HCT116 (cell line): ENCODE results near the gene VIPR2. TPM values are rescaled to one million over a fixed set of nuclear protein-coding genes. Genes with fewer than 3 reads are reported as not detected.

Experiments used
- ATAC-seq: fragments of 200-7000 bp; cut with Tn5 transposase; 2 replicates; pipeline ENCODE4 v1.9.1; 2020; ENCODE audit warnings: mild to moderate bottlenecking, moderate library complexity
- BruUV-seq: library from RNA; stranded (reverse); fragments of 400-500 nt; replicated peaks from 2 replicates; lab custom pipeline; 2021; lab: Mats Ljungman, UMichigan
- CTCF ChIA-PET: fragments of 300-600 bp; sonication (Branson Sonifier 250); formaldehyde crosslinking; loops from one replicate; lab custom pipeline; 2021; ENCODE audit warnings: antibody characterized with exemption; lab: Charles Lee
- POLR2A ChIA-PET: fragments of 300-600, 350-600 bp; sonication (Branson Sonifier 250); formaldehyde crosslinking; loops from one replicate; lab custom pipeline; 2021; ENCODE audit warnings: antibody characterized with exemption; lab: Charles Lee
- RAD21 ChIA-PET, 2 experiments: fragments of 300-600 bp; sonication (Branson Sonifier 250); formaldehyde crosslinking; loops; one replicate each; lab custom pipeline; 2023; ENCODE audit warnings: low total read pairs in 2 of 2; ENCODE audit not compliant: uncharacterized antibody in 2 of 2, unreplicated experiment in 2 of 2, low non-redundant PET in 1 of 2; lab: Charles Lee
- DNase-seq: peaks from one replicate; pipeline ENCODE4 v3.0.0-alpha.2; 2010; ENCODE audit warnings: low read depth, low spot score
- H2AFZ ChIP-seq: fragments of 200-600 bp; shearing (Covaris generic), sonication (generic); 2 replicates; pipeline ENCODE4 v1.6.1; 2017; ENCODE audit warnings: low read depth, mixed run types, mixed read lengths, antibody characterized with exemption, low read length; ENCODE audit not compliant: poor library complexity, severe bottlenecking
- H3K27ac ChIP-seq: 2 replicates; pipeline ENCODE4 v1.5.1; 2012; ENCODE audit warnings: low read depth, low read length
- H3K27me3 ChIP-seq: fragments of 200-600 bp; sonication (generic); 2 replicates; pipeline ENCODE4 v1.6.1; 2016; ENCODE audit warnings: mixed run types, low read length, mixed read lengths; ENCODE audit not compliant: insufficient read depth
- H3K36me3 ChIP-seq, 2 experiments: fragments of 200-500 bp in 1 of 2; fragments of 200-600 bp in 1 of 2; sonication (Bioruptor generic) in 1 of 2; sonication (generic) in 1 of 2; 2 replicates each; pipeline versions ENCODE4 v1.5.1 to v1.6.1; 2014 to 2016; ENCODE audit warnings: low read length in 2 of 2, inconsistent platforms in 1 of 2, mixed read lengths in 1 of 2, mixed run types in 1 of 2; ENCODE audit not compliant: insufficient read depth in 2 of 2, control insufficient read depth in 1 of 2
- H3K4me1 ChIP-seq, 2 experiments: fragments of 200-600 bp in 1 of 2; sonication (generic) in 1 of 2; 2 replicates each; pipeline versions ENCODE4 v1.5.1 to v1.6.1; 2012 to 2017; ENCODE audit warnings: low read length in 2 of 2, inconsistent platforms in 1 of 2, mild to moderate bottlenecking in 1 of 2, mixed read lengths in 1 of 2, mixed run types in 1 of 2, moderate library complexity in 1 of 2; ENCODE audit not compliant: insufficient read depth in 2 of 2, control insufficient read depth in 1 of 2
- H3K4me2 ChIP-seq: fragments of 200-600 bp; sonication (generic); 2 replicates; pipeline ENCODE4 v1.6.1; 2017; ENCODE audit warnings: mixed run types, low read length, mixed read lengths
- H3K4me3 ChIP-seq, 2 experiments: fragments of 200-600 bp in 1 of 2; sonication (generic) in 1 of 2; replicated peaks in 1 of 2; 2 replicates each; pipeline ENCODE4 v1.5.1; 2011 to 2016; ENCODE audit warnings: low read length in 2 of 2, control low read depth in 1 of 2, low read depth in 1 of 2, mild to moderate bottlenecking in 1 of 2, mixed read lengths in 1 of 2, mixed run types in 1 of 2
- H3K79me2 ChIP-seq: fragments of 200-600 bp; sonication (generic); 2 replicates; pipeline ENCODE4 v1.6.1; 2017; ENCODE audit warnings: mild to moderate bottlenecking, mixed run types, low read length, moderate library complexity, mixed read lengths; ENCODE audit not compliant: insufficient read depth
- H3K9ac ChIP-seq: fragments of 200-600 bp; sonication (generic); 2 replicates; pipeline ENCODE4 v1.6.1; 2016; ENCODE audit warnings: low read length, mixed read lengths
- H3K9me2 ChIP-seq: fragments of 200-600 bp; sonication (generic), shearing (Covaris generic); 2 replicates; pipeline ENCODE4 v1.6.1; 2017; ENCODE audit warnings: mixed run types, mild to moderate bottlenecking, moderate library complexity; ENCODE audit not compliant: insufficient read depth
- H3K9me3 ChIP-seq, 2 experiments: fragments of 200-500 bp in 1 of 2; fragments of 200-600 bp in 1 of 2; sonication (Bioruptor generic) in 1 of 2; sonication (generic) in 1 of 2; 2 replicates each; pipeline ENCODE4 v1.6.1; 2014 to 2017; ENCODE audit warnings: low read length in 2 of 2, mixed read lengths in 2 of 2, inconsistent platforms in 1 of 2, low read depth in 1 of 2, mild to moderate bottlenecking in 1 of 2, mixed run types in 1 of 2, moderate library complexity in 1 of 2; ENCODE audit not compliant: control insufficient read depth in 1 of 2, insufficient read depth in 1 of 2
- H4K20me1 ChIP-seq: fragments of 200-600 bp; sonication (generic), shearing (Covaris generic); 2 replicates; pipeline ENCODE4 v1.6.1; 2017; ENCODE audit warnings: mixed run types, mild to moderate bottlenecking, moderate library complexity; ENCODE audit not compliant: insufficient read depth
- CEBPB ChIP-seq: IDR thresholded peaks from 2 replicates; pipeline ENCODE4 v1.6.1; 2012; ENCODE audit warnings: low read depth
- EGR1 ChIP-seq: IDR thresholded peaks from 2 replicates; pipeline ENCODE4 v1.6.1; 2012; ENCODE audit warnings: low read depth
- ELF1 ChIP-seq: IDR thresholded peaks from 2 replicates; pipeline ENCODE4 v1.6.1; 2012; ENCODE audit warnings: low read depth, borderline replicate concordance
- JUND ChIP-seq: IDR thresholded peaks from 2 replicates; pipeline ENCODE4 v1.6.1; 2012
- POLR2A ChIP-seq: IDR thresholded peaks from 2 replicates; pipeline ENCODE4 v1.7.0; 2011; ENCODE audit warnings: borderline replicate concordance; ENCODE audit not compliant: insufficient read depth, insufficient read length; ENCODE audit errors: extremely low read depth
- RAD21 ChIP-seq: IDR thresholded peaks from 2 replicates; pipeline ENCODE4 v1.6.1; 2012; ENCODE audit warnings: low read depth, mild to moderate bottlenecking
- SIN3A ChIP-seq: IDR thresholded peaks from 2 replicates; pipeline ENCODE4 v1.6.1; 2012; ENCODE audit warnings: low read depth
- SP1 ChIP-seq: IDR thresholded peaks from 2 replicates; pipeline ENCODE4 v1.6.1; 2012; ENCODE audit warnings: low read depth
- ZFX ChIP-seq: fragments of 450-650 bp; IDR thresholded peaks from 2 replicates; pipeline ENCODE4 v1.6.1; 2017
- intact Hi-C: fragments of 100-400 bp; cut with micrococcal nuclease; formaldehyde crosslinking; loops from 2 replicates; pipeline ENCODE4 v1.10.0; 2022
- total RNA-seq: library from RNA; stranded (reverse); gene quantifications from one replicate; pipeline ENCODE4 v1.2.1, GENCODE V29; 2021; ENCODE audit not compliant: unreplicated experiment
- TF ChIP-seq, protein P1 (sequence below): IDR thresholded peaks from 2 replicates; pipeline ENCODE4 v1.6.1; 2012
- TF ChIP-seq, protein P2 (sequence below): IDR thresholded peaks from 2 replicates; pipeline ENCODE4 v1.6.1; 2011; ENCODE audit warnings: mild to moderate bottlenecking, low read length, moderate library complexity; ENCODE audit not compliant: insufficient replicate concordance; ENCODE audit errors: extremely low read depth
- TF ChIP-seq, protein P3 (sequence below), 3 experiments: fragments of 200-600 bp in 1 of 3; sonication (generic) in 1 of 3; IDR thresholded peaks in 2 of 3; conservative IDR thresholded peaks in 1 of 3; 2 replicates each; pipeline ENCODE4 v1.5.1; 2012 to 2017; ENCODE audit warnings: low read depth in 2 of 3, low read length in 2 of 3, antibody characterized with exemption in 1 of 3, borderline replicate concordance in 1 of 3, control low read depth in 1 of 3, mild to moderate bottlenecking in 1 of 3, mixed read lengths in 1 of 3, mixed run types in 1 of 3, moderate library complexity in 1 of 3; ENCODE audit not compliant: insufficient read depth in 1 of 3

Gene VIPR2
- total RNA-seq, 1 experiment from 2014 or later = 0.10 TPM

DNA sequence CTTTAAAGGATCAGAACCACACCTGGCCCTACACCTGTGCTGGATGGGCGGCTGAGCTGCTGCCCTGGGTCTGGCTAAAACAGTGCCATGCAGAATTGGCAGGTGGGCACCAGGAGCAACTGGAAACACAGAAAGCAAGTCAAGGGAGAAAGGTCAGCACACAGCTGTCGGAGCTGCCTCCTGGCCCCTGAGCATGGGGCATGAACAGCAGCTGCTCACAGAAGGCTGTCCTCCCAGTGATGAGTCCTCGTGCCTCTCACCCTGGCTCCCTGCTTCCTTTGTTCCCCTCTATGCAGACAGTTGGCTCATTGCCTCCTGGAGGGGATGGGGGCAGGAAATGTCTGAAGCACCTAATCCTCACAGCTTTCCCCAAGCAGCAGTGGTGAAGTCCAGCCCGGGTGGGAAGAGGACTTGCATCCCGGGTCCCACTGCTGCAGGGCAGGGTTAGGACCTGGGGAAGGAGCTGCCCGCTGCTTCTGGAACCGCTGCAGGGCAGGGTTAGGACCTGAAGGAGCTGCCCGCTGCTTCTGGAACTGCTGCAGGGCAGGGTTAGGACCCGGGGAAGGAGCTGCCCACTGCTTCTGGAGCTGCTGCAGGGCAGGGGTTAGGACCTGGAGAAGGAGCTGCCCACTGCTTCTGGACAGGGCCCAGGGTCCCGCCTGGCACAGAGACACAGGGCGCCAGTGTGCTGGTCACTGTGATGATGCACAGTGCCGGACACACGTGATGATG, 37.3 kb downstream of the VIPR2 start:
- no peak overlapping the region for H2AFZ ChIP-seq

DNA sequence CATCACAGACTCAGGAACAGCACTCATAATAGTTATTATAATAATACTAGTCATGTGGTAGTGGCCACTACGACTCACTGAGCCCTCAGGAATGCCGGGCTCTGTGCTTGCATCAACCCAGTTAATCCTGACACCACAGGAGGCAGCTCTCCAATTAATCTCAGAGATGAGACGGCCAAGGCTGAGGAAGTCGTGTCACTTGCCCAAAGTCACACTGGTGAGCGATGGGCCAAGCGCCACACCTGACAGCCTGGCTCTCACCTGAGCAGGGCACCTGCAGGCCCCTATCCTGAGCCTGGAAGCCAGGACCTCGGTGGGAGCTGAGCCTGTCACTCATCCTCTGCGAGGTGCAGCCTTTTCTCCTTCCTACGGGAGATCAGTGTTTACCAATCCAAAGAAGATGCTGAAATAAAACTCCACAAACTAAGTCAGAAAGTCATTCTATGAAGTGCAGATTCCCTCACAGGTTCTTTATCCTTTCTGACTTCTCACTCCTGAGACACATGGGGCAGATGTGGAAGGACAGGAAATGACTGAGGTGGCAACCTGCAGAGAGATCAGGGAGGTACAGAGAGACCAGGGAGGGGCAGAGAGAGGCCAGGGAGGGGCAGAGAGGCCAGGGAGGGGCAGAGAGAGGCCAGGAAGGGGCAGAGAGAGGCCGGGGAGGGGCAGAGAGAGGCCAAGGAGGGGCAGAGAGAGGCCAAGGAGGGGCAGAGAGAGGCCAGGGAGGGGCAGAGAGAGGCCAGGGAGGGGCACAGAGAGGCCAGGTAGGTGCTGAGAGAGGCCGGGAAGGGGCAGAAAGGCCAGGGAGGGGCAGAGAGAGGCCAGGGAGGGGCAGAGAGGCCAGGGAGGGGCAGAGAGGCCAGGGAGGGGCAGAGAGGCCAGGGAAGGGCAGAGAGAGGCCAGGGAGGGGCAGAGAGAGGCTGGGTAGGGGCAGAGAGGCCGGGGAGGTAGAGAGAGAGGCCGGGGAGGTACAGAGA, 38.5 kb downstream of the VIPR2 start:
- peaks cover 0 to 17% of the 10 kb centered on the region in 2 experiments; a peak in 2 of 4 replicates for H3K4me1 ChIP-seq
- TF ChIP-seq, protein P1, sequence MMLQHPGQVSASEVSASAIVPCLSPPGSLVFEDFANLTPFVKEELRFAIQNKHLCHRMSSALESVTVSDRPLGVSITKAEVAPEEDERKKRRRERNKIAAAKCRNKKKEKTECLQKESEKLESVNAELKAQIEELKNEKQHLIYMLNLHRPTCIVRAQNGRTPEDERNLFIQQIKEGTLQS = no peak
- TF ChIP-seq SP1 (no peak), SIN3A (no peak), ZFX (no peak), CEBPB (no peak), ELF1 (no peak), RAD21 (no peak), EGR1 (no peak)
- TF ChIP-seq, protein P2, sequence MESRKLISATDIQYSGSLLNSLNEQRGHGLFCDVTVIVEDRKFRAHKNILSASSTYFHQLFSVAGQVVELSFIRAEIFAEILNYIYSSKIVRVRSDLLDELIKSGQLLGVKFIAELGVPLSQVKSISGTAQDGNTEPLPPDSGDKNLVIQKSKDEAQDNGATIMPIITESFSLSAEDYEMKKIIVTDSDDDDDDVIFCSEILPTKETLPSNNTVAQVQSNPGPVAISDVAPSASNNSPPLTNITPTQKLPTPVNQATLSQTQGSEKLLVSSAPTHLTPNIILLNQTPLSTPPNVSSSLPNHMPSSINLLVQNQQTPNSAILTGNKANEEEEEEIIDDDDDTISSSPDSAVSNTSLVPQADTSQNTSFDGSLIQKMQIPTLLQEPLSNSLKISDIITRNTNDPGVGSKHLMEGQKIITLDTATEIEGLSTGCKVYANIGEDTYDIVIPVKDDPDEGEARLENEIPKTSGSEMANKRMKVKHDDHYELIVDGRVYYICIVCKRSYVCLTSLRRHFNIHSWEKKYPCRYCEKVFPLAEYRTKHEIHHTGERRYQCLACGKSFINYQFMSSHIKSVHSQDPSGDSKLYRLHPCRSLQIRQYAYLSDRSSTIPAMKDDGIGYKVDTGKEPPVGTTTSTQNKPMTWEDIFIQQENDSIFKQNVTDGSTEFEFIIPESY = no peak
- TF ChIP-seq, protein P3, sequence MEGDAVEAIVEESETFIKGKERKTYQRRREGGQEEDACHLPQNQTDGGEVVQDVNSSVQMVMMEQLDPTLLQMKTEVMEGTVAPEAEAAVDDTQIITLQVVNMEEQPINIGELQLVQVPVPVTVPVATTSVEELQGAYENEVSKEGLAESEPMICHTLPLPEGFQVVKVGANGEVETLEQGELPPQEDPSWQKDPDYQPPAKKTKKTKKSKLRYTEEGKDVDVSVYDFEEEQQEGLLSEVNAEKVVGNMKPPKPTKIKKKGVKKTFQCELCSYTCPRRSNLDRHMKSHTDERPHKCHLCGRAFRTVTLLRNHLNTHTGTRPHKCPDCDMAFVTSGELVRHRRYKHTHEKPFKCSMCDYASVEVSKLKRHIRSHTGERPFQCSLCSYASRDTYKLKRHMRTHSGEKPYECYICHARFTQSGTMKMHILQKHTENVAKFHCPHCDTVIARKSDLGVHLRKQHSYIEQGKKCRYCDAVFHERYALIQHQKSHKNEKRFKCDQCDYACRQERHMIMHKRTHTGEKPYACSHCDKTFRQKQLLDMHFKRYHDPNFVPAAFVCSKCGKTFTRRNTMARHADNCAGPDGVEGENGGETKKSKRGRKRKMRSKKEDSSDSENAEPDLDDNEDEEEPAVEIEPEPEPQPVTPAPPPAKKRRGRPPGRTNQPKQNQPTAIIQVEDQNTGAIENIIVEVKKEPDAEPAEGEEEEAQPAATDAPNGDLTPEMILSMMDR (IDR thresholded peaks at IDR 0.05 in 2 of 3, conservative IDR thresholded peaks at IDR 0.05 in 1 of 3; ENCODE audit: borderline replicate concordance in 1 of 3, insufficient read depth in 1 of 3, low read depth in 2 of 3, low read length in 2 of 3) = no peak
- ChIA-PET RAD21 (no interaction called here), CTCF (no interaction called here), POLR2A (no interaction called here)
- ATAC-seq (peak; percentile 56), DNase-seq (no peak)
- BruUV-seq = no TSS peak
- peaks cover 18% of the 10 kb centered on the region; the same call in 1 of the 2 replicates for H3K27me3 ChIP-seq
- H2AFZ ChIP-seq = no peak overlapping the region
- no peak overlapping the region for H3K9ac ChIP-seq
- no peak overlapping the region for H3K27ac ChIP-seq
- no peaks in the 10 kb centered on the region for H3K79me2 ChIP-seq
- no peaks in the 10 kb centered on the region for H4K20me1 ChIP-seq
- intact Hi-C loops = no loop called here
- no peaks in the 10 kb centered on the region for H3K9me3 ChIP-seq
- H3K36me3 ChIP-seq = no peaks in the 10 kb centered on the region
- H3K4me2 ChIP-seq = peak overlapping the region; percentile 18
- no peak overlapping the region for H3K4me3 ChIP-seq
- no peaks in the 10 kb centered on the region for H3K9me2 ChIP-seq

More for the DNA sequence above, 37.3 kb downstream of the VIPR2 start:
- Histone ChIP-seq H3K9me3 (no peaks in the 10 kb centered on the region), H3K27ac (no peak overlapping the region), H3K9me2 (no peaks in the 10 kb centered on the region), H3K4me1 (peaks cover 0 to 17% of the 10 kb centered on the region in 2 experiments; a peak in 2 of 4 replicates), H3K36me3 (no peaks in the 10 kb centered on the region)
- DNase-seq = no peak
- RAD21 ChIA-PET = no interaction called here
- CTCF ChIA-PET = no interaction called here
- POLR2A ChIA-PET = no interaction called here
- TF ChIP-seq JUND (no peak), POLR2A (no peak)
- TF ChIP-seq, all 23 proteins: peak for 0
- H3K9ac ChIP-seq = no peak overlapping the region
- H3K27me3 ChIP-seq = peaks cover 18% of the 10 kb centered on the region; the same call in 1 of the 2 replicates
- H3K4me3 ChIP-seq = no peak overlapping the region
- H4K20me1 ChIP-seq = no peaks in the 10 kb centered on the region
- intact Hi-C loops = no loop called here
- no peak overlapping the region for H3K4me2 ChIP-seq
- H3K79me2 ChIP-seq = no peaks in the 10 kb centered on the region
- no TSS peak for BruUV-seq
- no peak for ATAC-seq
